GM21717 (cell line): Measurements from ENCODE around the gene OR8B4.
"Not testable (repeated sequence)": the region's sequence is repeated elsewhere in the genome, so short reads cannot be mapped to it uniquely, and the experiment has no call there.

ENCODE experiments used
- ATAC-seq: cut with Tn5 transposase; IDR thresholded peaks from one replicate; pipeline ENCODE4 v1.9.1; 2021; ENCODE audit warnings: mild to moderate bottlenecking, moderate library complexity; ENCODE audit not compliant: unreplicated experiment

The OR8B4 gene

DNA sequence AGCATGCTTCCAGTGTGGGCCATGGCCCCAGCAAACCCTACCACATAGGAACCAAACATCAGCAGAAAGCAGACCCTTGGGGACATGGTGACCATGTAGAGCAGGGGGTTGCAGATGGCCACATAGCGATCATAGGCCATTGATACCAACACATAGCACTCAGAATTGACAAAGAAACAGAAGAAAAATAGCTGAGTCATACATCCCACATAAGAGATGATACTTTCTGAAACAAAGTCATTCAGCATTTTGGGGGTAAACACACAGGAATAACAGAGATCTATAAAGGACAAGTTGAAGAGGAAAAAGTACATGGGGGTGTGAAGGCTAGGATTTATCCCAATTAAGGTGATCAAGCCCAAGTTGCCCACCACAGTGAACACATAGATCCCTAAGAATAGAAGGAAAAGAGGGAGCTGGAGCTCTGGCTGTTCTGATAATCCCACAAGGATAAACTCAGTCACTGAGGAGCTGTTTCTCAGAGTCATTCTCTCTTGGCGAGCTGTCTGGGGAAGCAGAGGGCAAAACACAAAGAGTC, at the start of gene OR8B4:
Gene OR8B4, minus strand, starts transcription at position 488 of the 538 bp plus-strand sequence. Its CDS starts 0 bp downstream, at position 488.
- ATAC-seq, result no peak

- ATAC-seq, result no peak
Observed at GRCh38 chr11:124474079-124474478, 49.4 kb upstream of the OR8B4 start.

GRCh38 chr11:124473476-124473875, 48.8 kb upstream of the OR8B4 start:
- ATAC-seq, result no peak

DNA sequence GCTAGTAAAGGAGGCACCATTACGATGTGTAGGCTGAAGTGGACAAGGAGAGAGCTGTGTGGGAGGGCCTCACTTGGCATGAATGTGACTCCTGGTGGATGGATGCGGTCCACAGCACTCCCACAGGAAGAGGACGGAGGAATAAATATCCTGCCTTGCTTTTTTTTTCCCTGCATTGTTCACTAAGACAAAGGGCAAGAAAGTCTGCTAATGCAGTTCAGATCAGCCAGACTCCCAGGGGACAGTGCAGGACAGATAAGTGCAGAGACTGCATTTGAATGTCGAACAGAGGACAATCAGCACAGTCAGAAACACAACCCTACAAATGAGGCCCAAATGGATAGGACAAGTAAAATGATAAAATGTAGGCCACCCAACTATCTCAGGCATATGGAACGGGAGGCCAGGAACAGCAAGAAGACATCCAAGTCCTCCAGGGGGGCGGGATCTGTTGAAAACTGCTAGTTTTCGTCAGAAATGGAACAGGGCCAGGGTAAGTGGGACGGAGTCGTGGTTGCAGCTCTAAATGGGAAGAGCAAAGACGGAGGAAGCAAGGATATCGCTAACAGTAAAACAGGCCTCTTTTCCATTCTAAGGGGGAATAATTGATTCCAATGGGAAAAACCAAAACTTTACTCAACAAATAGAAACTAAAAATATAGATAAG, 46.0 kb upstream of the OR8B4 start:
- ATAC-seq, result no peak

GRCh38 chr11:124467381-124467927, 42.8 kb upstream of the OR8B4 start:
- no peak for ATAC-seq

DNA sequence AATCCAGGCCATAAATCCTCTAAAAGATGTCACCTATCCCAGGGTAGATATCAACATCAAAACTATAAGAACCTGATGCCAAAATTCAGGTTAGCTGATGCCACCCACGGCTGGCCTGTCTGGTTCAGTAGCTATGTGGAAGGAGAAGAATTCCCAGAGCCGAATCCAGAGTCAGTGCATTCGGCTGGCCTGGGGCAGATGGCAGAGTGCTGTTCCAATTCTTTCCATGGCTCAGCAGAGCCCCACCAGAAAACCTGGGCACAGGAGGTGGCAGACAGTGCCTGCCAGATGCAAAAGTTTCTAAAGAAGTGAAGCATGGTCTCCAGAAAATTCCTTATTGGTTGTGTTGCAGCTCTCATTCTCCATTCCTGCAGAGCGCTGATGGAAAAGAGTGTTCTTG, 40.7 kb upstream of the OR8B4 start:
- no peak for ATAC-seq

DNA sequence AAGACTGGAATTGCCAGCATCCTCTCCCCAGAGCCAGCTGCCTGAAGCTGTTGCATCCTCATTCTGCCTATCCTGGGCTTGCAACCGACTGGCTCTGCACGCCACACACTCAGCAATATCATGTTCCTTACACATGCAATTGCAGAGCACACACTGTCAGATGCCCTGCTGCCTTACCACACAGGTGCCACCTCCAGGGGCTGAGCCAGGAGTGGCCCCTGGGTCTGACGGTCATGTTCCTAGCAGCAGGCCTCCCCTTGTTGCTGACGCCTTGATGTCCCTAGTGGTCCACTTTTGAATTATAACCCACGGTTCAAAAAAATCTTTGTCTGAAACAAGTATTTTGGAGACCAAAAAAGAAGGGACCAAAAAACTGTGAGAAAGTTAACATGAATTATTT, 39.3 kb upstream of the OR8B4 start:
- no peak for ATAC-seq

DNA sequence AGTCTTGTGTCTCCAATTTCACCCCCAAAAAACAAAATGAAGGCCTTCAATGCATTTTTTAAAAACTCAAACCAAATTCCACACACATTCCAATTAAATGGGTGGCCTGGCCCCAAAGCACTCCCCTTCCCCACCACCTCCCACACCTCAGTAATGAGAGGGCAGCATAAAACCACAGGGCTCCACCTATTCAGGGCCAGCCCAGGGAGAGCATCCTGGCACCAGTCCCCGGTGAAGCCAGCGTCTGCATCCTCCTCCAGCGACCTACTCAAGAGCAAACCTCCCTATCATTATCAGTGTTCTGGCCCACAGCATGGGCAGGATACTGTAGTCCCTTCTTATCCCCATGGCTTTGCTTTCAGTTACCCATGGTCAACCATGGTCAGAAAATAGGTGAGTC, 38.7 kb upstream of the OR8B4 start:
- no peak for ATAC-seq

DNA sequence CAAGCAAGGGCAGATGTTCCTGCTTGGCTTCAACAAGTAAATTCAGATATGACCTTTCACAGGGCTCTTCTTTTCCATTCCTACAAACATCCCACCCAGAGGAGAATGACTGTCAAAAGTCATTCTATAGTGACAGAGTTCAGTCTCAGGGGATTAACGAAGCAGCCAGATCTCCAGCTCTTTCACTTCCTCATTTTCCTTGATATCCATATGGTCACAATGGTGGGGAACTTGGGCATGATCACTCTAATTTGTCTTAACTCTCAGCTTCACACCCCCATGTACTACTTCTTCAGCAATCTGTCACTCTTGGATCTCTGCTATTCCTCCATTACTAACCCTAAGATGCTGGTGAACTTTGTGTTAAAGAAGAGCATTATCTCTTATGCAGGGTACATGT, 35.8 kb upstream of the OR8B4 start:
- no peak for ATAC-seq

- ATAC-seq, result not testable (repeated sequence)
Observed at GRCh38 chr11:124459379-124459778, 34.7 kb upstream of the OR8B4 start.

DNA sequence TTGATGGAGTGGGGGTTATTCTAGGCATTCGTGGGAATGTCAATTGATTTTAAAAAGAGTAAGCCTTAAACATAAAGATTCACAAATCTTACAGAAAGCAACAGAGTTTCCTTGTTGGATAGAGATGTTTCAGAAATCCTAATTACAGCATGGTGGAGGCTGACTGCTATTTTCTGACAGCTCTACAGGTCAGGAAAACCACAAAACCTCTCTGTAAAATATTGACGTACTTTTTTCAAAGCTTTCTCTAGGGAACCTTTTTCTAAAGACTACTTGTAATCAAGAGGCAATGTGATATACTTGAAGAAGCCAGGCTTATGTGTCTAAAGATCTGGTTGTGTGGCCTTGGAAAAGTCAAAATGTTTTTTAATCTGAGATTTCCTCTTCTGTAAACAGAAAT, 29.9 kb upstream of the OR8B4 start:
- no peak for ATAC-seq

DNA sequence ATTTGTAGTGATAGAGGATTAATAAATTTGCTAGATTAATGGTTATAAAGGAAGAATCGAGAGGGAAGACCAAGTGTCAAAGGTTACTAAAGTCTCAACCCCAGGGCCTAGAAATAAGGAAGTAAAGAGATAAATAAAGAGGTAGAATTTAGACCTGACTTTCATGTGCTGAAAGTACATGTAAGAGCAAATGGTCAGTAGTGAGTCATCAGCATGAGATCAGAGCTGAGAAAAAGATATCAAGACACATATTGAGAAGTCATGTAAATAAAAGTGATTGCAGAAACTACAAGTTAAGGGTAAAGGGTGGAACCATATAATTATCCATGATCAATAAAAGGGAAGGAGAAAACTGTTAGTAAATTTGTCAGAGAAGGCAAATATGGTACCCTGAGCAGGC, 22.2 kb upstream of the OR8B4 start:
- ATAC-seq, result no peak

- no peak for ATAC-seq
Observed at GRCh38 chr11:124445646-124446150, 21.0 kb upstream of the OR8B4 start, which contains the start of gene OR8B8. TSS of gene OR8B8 (minus strand) at chr11:124445696. CDS start at chr11:124441085, 4,611 bp downstream.

- no peak for ATAC-seq
Observed at GRCh38 chr11:124442847-124443246, 18.2 kb upstream of the OR8B4 start.

GRCh38 chr11:124442442-124442841, 17.8 kb upstream of the OR8B4 start:
- no peak for ATAC-seq

- ATAC-seq, result no peak
Observed at GRCh38 chr11:124441519-124441918, 16.8 kb upstream of the OR8B4 start.

- ATAC-seq, result no peak
Observed at GRCh38 chr11:124441081-124441480, 16.4 kb upstream of the OR8B4 start.

DNA sequence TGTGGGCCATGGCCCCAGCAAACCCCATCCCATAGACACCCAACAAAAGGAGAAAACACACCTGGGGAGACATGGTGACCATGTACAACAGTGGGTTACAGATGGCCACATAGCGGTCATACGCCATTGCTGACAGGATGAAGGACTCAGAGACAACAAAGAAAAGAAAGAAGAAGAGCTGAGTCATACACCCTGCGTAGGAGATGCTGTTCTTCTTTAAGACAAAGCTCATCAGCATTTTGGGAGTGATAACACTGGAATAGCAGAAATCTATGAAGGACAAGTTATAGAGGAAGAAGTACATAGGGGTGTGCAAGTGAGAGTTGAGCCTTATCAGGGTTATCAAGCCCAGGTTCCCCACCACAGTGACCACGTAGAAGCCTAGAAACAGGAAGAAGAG, 15.9 kb upstream of the OR8B4 start:
- no peak for ATAC-seq

DNA sequence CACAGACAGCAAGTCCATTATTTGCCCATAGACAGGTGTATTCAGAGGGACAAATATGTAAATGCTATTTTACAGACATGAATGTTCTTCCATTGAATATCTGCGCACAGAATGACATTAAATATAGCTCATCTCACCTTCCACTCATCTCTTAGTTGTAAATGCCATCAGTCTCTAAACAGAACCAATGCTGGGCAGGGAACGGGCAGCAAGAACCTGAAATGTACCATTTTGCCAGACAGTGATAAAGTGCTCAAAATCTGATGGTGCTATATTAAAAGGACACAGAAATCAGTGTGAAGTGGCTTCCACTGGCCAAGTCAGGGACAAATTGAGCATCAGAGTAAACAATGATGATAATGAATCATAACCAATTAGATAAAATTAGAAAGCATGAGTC, 10.0 kb upstream of the OR8B4 start:
- ATAC-seq, result no peak

GRCh38 chr11:124429599-124429998, 4.9 kb upstream of the OR8B4 start:
- no peak for ATAC-seq

GRCh38 chr11:124421043-124421442, 3.6 kb downstream of the OR8B4 start:
- ATAC-seq, result no peak

- ATAC-seq, result no peak
Observed at GRCh38 chr11:124415356-124415923, 9.2 kb downstream of the OR8B4 start.
